Endodermal cell (in vitro differentiated cells): ENCODE measurements around the gene ABRACL. TPM values are rescaled to one million over a fixed set of nuclear protein-coding genes. Genes with fewer than 3 reads are reported as not detected.
"Not testable (repeated sequence)": the region's sequence is repeated elsewhere in the genome, so short reads cannot be mapped to it uniquely, and the experiment has no call there.

ENCODE experiments used
- DNase-seq: peaks from one replicate; pipeline ENCODE4 v3.0.0-alpha.2; 2017
- H3K27ac ChIP-seq: 2 replicates; pipeline ENCODE4 v1.5.1; 2013; ENCODE audit warnings: mild to moderate bottlenecking, low read depth, low read length, moderate library complexity
- H3K27me3 ChIP-seq: 2 replicates; pipeline ENCODE4 v1.6.1; 2013; ENCODE audit warnings: mild to moderate bottlenecking, low read length, moderate library complexity; ENCODE audit not compliant: insufficient read depth, control insufficient read depth, poor library complexity, severe bottlenecking
- H3K36me3 ChIP-seq: 2 replicates; pipeline ENCODE4 v1.7.0; 2013; ENCODE audit warnings: mild to moderate bottlenecking, low read length, moderate library complexity; ENCODE audit not compliant: control insufficient read depth, insufficient read depth
- H3K4me1 ChIP-seq: one replicate; pipeline ENCODE4 v1.7.0; 2013; ENCODE audit warnings: low read length; ENCODE audit not compliant: control insufficient read depth, insufficient read depth
- H3K4me3 ChIP-seq: 2 replicates; pipeline ENCODE4 v1.5.1; 2013; ENCODE audit warnings: mild to moderate bottlenecking, low read length, moderate library complexity
- H3K9ac ChIP-seq: 2 replicates; pipeline ENCODE4 v1.6.1; 2013; ENCODE audit warnings: mild to moderate bottlenecking, low read length, moderate library complexity; ENCODE audit not compliant: poor library complexity, severe bottlenecking; ENCODE audit errors: extremely low read depth
- H3K9me3 ChIP-seq: 2 replicates; pipeline ENCODE4 v1.6.1; 2013; ENCODE audit warnings: mild to moderate bottlenecking, low read length, moderate library complexity; ENCODE audit not compliant: control insufficient read depth
- H3K27ac Mint-ChIP-seq: 2 replicates; pipeline ENCODE4 v1.8.0; 2020; ENCODE audit warnings: mixed read lengths
- H3K27me3 Mint-ChIP-seq: 2 replicates; pipeline ENCODE4 v1.8.0; 2021; ENCODE audit warnings: mild to moderate bottlenecking, mixed read lengths; ENCODE audit not compliant: insufficient read depth
- H3K36me3 Mint-ChIP-seq: 2 replicates; pipeline ENCODE4 v1.8.0; 2020; ENCODE audit warnings: low read depth, mixed read lengths
- H3K4me1 Mint-ChIP-seq: 2 replicates; pipeline ENCODE4 v1.8.0; 2020; ENCODE audit warnings: mixed read lengths
- H3K4me3 Mint-ChIP-seq: 2 replicates; pipeline ENCODE4 v1.8.0; 2020; ENCODE audit warnings: mild to moderate bottlenecking, moderate library complexity, mixed read lengths
- H3K9me3 Mint-ChIP-seq: 2 replicates; pipeline ENCODE4 v1.8.0; 2020; ENCODE audit warnings: mild to moderate bottlenecking, mixed read lengths
- WGBS, 2 experiments: methylation state at CpG; one replicate each; pipeline versions ENCODE4 v1.1.5 to v1.1.7; 2013; ENCODE audit warnings: missing lambda C conversion rate in 2 of 2, mixed read lengths in 1 of 2; ENCODE audit not compliant: insufficient coverage in 1 of 2, insufficient read length in 1 of 2; 5-methylcytosine and 5-hydroxymethylcytosine counted together
- total RNA-seq, 2 donors: library from RNA; stranded (reverse); fragmentation: NEBNext Ultra II Directional in 1 of 2; extraction: Animal tissue kit (Norgen Biotek cat#: 25700) in 1 of 2; gene quantifications; 2 replicates in 1 of 2; 3 replicates in 1 of 2; pipeline ENCODE4 v1.2.1, GENCODE V29; 2021
- TF ChIP-seq, protein P1 (sequence below): fragments of 200-600 bp; sonication (generic); conservative IDR thresholded peaks from 2 replicates; pipeline ENCODE4 v1.5.0; 2021; ENCODE audit warnings: antibody characterized with exemption, mild to moderate bottlenecking

Gene ABRACL
- total RNA-seq, 2 donors from 2014 or later, result 24.7 to 45.8 TPM

DNA sequence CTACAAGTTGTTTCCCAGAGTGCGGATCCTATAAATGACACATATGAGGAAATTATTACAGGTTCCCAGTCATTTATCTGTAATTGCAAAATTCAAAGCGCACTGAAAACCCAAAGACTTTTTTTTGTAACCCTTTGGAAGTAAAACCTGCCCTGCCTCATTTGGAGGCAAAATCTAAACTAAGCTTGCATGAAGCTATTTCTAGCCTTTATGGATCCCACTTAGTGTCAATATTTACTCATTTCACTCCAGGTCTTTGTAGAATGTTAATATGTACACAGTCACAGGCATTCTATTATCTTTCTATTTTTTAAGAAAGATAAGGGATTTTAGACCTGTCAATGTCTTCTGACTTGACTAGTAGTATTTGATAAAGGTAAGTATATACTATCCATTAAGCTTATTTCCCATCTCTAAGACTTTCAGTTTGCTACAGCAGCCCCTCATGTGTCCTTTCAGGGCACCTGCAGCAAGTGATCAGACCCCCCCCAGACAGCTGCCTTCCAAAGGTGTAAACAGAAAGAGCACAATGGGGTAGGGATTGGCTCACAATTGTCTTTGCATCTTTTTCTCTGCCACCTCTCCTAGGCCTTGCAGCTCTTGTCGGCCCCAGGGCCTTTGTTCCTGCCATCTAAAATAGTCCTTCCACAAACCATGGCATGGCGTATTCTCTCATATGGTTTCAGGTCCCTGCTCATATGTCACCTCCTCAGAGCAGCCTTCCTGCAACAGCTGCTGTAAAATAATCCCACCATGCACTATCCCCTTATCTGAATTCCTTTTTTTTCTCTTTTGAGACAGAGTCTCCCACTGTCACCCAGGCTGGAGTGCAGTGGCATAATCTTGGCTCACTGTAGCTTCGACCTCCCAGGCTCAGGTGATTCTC, 39.2 kb upstream of the ABRACL start:
- H3K27me3 ChIP-seq, result peaks cover 32% of the 10 kb centered on the region
- H3K9me3 ChIP-seq, result no peaks in the 10 kb centered on the region
- peaks cover 21% of the 10 kb centered on the region for H3K4me1 Mint-ChIP-seq
- DNase-seq, result no peak
- no peak overlapping the region for H3K4me3 Mint-ChIP-seq
- no peaks in the 10 kb centered on the region for H3K36me3 ChIP-seq
- no peak overlapping the region for H3K27ac Mint-ChIP-seq
- no peak overlapping the region for H3K27ac ChIP-seq
- H3K27me3 Mint-ChIP-seq, result peaks cover 51% of the 10 kb centered on the region
- WGBS, 2 experiments, result 88 to 92% methylated on average over 3 to 5 of the region's 5 CpGs
- H3K4me3 ChIP-seq, result no peak overlapping the region
- peaks cover 3% of the 10 kb centered on the region for H3K4me1 ChIP-seq
- H3K9me3 Mint-ChIP-seq, result no peaks in the 10 kb centered on the region
- TF ChIP-seq, protein P1, sequence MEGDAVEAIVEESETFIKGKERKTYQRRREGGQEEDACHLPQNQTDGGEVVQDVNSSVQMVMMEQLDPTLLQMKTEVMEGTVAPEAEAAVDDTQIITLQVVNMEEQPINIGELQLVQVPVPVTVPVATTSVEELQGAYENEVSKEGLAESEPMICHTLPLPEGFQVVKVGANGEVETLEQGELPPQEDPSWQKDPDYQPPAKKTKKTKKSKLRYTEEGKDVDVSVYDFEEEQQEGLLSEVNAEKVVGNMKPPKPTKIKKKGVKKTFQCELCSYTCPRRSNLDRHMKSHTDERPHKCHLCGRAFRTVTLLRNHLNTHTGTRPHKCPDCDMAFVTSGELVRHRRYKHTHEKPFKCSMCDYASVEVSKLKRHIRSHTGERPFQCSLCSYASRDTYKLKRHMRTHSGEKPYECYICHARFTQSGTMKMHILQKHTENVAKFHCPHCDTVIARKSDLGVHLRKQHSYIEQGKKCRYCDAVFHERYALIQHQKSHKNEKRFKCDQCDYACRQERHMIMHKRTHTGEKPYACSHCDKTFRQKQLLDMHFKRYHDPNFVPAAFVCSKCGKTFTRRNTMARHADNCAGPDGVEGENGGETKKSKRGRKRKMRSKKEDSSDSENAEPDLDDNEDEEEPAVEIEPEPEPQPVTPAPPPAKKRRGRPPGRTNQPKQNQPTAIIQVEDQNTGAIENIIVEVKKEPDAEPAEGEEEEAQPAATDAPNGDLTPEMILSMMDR, result no peak
- no peak overlapping the region for H3K9ac ChIP-seq
- no peaks in the 10 kb centered on the region for H3K36me3 Mint-ChIP-seq

DNA sequence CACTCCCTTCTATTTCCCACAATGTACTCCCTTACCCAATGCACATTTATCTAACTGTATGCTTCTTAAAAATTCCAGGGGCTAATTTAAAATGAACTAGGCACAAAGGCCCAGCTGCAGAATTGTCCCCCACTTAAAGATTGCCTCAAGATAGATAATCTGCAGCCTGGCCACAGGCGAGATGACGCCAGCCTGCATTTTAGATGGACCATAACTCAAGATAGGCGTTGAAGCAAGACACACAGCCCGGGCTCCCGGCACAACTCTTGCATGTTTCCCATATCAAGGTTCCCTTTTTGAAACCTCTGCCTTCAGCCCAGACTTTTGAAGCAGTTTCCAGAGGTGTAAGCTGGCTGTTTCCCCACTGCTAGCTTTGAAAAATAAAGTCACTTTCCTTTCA, 37.3 kb upstream of the ABRACL start:
- H3K4me3 ChIP-seq, result no peak overlapping the region
- no peak overlapping the region for H3K27ac Mint-ChIP-seq
- H3K9me3 Mint-ChIP-seq, result no peaks in the 10 kb centered on the region
- peaks cover 68% of the 10 kb centered on the region for H3K27me3 Mint-ChIP-seq
- H3K4me1 ChIP-seq, result peaks cover 3% of the 10 kb centered on the region
- H3K27me3 ChIP-seq, result peaks cover 49% of the 10 kb centered on the region
- TF ChIP-seq, protein P1, result no peak
- no peaks in the 10 kb centered on the region for H3K36me3 Mint-ChIP-seq
- DNase-seq, result no peak
- 91 to 96% methylated on average over 5 of the region's 5 CpGs for WGBS, 2 experiments
- H3K36me3 ChIP-seq, result no peaks in the 10 kb centered on the region
- no peak overlapping the region for H3K27ac ChIP-seq
- H3K9me3 ChIP-seq, result no peaks in the 10 kb centered on the region
- H3K4me3 Mint-ChIP-seq, result no peak overlapping the region
- peaks cover 16% of the 10 kb centered on the region for H3K4me1 Mint-ChIP-seq
- no peak overlapping the region for H3K9ac ChIP-seq

DNA sequence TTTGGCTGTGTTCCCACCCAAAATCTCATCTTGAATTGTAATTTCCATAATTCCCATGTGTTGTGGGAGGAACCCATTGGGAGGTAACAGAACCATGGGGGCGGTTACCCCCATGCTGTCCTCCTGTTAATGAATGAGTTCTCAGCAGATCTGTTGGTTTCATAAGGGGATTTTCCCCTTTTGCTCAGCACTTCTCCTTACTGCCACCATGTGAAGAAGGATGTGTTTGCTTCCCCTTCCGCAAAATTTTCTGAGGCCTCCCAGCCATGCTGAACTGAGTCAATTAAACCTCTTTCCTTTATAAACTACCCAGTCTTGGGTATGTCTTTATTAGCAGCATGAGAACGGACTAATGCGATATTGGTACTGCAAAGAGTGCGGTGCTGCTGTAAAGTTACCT, 35.6 kb upstream of the ABRACL start:
- not testable (repeated sequence) for H3K9me3 ChIP-seq, H3K27ac ChIP-seq, H3K4me1 Mint-ChIP-seq, H3K36me3 ChIP-seq, H3K4me3 ChIP-seq, H3K9ac ChIP-seq, H3K27ac Mint-ChIP-seq, H3K4me1 ChIP-seq, H3K36me3 Mint-ChIP-seq, H3K9me3 Mint-ChIP-seq, H3K4me3 Mint-ChIP-seq
- 85 to 96% methylated on average over 4 to 5 of the region's 5 CpGs for WGBS, 2 experiments
- H3K27me3 ChIP-seq, result peaks cover 64% of the 10 kb centered on the region
- DNase-seq, result peak; percentile 39
- peaks cover 82% of the 10 kb centered on the region for H3K27me3 Mint-ChIP-seq

DNA sequence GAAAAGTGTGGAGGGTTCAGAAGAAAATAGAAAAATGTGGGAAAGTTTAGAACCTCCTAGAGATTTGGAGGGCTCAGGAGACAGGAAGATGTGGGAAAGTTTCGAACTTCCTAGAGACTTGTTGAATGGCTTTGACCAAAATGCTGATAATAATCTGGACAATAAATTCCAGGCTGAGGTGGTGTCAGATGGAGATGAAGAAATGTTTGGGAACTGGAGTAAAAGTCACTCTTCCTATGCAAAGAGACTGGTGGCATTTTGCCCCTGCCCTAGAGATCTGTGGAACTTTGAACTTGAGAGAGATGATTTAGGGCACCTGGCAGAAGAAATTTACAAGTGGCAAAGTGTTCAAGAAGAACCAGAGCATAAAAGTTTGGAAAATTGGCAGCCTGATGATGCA, 35.1 kb upstream of the ABRACL start:
- DNase-seq, H3K4me1 ChIP-seq, H3K9me3 ChIP-seq, H3K9me3 Mint-ChIP-seq, H3K36me3 Mint-ChIP-seq, H3K4me3 Mint-ChIP-seq, H3K4me3 ChIP-seq, H3K27ac Mint-ChIP-seq, H3K4me1 Mint-ChIP-seq, H3K36me3 ChIP-seq, H3K9ac ChIP-seq, H3K27ac ChIP-seq: not testable (repeated sequence)
- H3K27me3 ChIP-seq, result peaks cover 69% of the 10 kb centered on the region
- H3K27me3 Mint-ChIP-seq, result peaks cover 84% of the 10 kb centered on the region
- WGBS, 2 experiments, result 82 to 91% methylated on average over 1 of the region's 1 CpG
